ENCODE results near the gene MAP2. TPM values are rescaled to one million over a fixed set of nuclear protein-coding genes. Genes with fewer than 3 reads are reported as not detected.

The MAP2 gene
- total RNA-seq, 1 donor from 2014 or later = 119 TPM

DNA sequence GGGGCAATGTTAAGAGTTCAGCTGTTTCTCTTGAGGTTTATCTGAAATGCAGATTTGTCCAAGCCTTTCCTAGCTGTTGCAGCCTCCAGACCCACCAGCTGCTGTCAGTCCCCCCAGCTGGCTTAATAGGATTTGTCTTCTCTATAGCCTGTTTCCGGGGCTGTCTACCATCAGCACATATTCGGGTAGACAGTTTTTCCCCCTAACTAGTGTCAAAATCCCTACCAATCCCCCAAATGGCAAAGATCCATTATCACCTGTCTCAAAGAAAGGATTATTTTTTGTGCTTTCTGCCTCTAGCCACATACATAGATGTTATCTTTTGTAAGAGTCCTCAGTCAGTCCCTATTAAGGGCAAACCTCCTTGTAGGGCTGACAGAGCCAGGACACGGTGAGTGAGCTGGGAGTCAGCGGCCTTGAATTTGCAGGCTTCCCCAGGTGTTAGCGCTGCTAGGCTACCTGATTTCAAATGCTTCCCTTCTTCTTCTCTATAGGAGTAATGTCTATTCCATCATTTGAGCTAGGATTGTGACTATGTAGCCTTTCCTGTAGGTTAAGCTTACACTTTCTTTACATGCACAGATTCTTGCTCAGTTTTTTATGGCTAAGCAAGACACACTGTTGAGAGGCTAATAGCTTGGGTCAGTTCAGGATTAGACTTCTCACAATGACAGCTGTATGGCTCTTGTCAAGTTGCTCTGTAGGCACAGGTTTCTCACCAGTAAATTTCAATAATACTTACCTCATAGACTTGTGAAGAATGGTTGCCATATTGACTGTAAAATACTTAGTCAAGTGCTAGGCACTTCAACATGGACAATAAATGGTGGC, 176.7 kb downstream of the MAP2 start:
- Mint-ChIP-seq H3K27me3 (ENCODE audit: low read depth) (no peaks in the 10 kb centered on the region), H3K4me1 (peaks cover 25% of the 10 kb centered on the region), H3K27ac (ENCODE audit: unreplicated experiment) (peak overlapping the region; percentile 32), H3K4me3 (no peak overlapping the region), H3K36me3 (ENCODE audit: low read depth) (peaks cover 29% of the 10 kb centered on the region), H3K9me3 (peaks cover 12% of the 10 kb centered on the region)
- no peak for DNase-seq (ENCODE audit: low read depth, low spot score)
- TF ChIP-seq, protein P1, sequence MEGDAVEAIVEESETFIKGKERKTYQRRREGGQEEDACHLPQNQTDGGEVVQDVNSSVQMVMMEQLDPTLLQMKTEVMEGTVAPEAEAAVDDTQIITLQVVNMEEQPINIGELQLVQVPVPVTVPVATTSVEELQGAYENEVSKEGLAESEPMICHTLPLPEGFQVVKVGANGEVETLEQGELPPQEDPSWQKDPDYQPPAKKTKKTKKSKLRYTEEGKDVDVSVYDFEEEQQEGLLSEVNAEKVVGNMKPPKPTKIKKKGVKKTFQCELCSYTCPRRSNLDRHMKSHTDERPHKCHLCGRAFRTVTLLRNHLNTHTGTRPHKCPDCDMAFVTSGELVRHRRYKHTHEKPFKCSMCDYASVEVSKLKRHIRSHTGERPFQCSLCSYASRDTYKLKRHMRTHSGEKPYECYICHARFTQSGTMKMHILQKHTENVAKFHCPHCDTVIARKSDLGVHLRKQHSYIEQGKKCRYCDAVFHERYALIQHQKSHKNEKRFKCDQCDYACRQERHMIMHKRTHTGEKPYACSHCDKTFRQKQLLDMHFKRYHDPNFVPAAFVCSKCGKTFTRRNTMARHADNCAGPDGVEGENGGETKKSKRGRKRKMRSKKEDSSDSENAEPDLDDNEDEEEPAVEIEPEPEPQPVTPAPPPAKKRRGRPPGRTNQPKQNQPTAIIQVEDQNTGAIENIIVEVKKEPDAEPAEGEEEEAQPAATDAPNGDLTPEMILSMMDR (conservative IDR thresholded peaks at IDR 0.05) = no peak

DNA sequence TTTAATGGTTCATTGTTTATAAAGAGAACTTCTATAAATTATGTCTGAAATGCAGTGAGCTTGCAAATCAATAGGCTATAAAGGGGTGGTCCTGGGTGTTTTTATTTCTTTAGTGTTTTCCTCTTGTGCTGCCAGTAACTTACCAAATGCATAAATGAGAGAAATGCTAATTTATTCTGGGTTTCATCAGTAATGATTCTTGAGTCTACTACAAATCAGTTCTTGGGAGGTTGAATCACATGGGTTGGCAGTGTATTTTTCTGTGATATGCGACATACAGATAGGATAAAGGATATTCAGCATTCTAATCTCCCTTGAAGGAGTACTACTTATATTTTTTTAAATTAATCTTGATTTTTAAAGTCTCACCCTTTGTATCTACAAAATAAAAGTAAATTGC, 177.7 kb downstream of the MAP2 start:
- TF ChIP-seq, protein P1 (conservative IDR thresholded peaks at IDR 0.05) = no peak

DNA sequence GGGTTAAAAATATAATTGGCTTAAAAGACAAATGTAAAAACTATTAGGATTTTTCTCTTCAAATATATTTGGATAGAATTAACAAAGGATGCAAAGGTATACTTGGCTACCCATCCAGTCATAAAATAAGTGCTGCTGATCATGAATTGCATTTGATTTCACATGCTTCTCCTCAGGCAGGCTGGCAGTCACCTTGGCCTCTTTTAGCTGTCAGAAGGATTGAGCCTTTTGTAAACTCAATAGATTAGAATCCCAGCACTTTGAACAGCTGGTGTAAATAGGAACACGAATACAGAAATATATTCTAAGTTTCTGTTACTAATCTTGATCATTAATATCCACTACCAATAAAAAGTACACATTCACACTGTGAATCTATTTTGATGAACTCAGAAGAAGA, 178.4 kb downstream of the MAP2 start:
- no peak for DNase-seq (ENCODE audit: low read depth, low spot score)
- Mint-ChIP-seq H3K27ac (ENCODE audit: unreplicated experiment) (no peak overlapping the region), H3K36me3 (ENCODE audit: low read depth) (peaks cover 32% of the 10 kb centered on the region)

More for the DNA sequence above, 177.7 kb downstream of the MAP2 start:
- H3K9me3 Mint-ChIP-seq = peaks cover 16% of the 10 kb centered on the region
- peaks cover 33% of the 10 kb centered on the region for H3K4me1 Mint-ChIP-seq
- H3K27ac Mint-ChIP-seq (ENCODE audit: unreplicated experiment) = no peak overlapping the region
- no peak overlapping the region for H3K4me3 Mint-ChIP-seq
- DNase-seq (ENCODE audit: low read depth, low spot score) = no peak
- no peaks in the 10 kb centered on the region for H3K27me3 Mint-ChIP-seq (ENCODE audit: low read depth)
- H3K36me3 Mint-ChIP-seq (ENCODE audit: low read depth) = peaks cover 32% of the 10 kb centered on the region

DNA sequence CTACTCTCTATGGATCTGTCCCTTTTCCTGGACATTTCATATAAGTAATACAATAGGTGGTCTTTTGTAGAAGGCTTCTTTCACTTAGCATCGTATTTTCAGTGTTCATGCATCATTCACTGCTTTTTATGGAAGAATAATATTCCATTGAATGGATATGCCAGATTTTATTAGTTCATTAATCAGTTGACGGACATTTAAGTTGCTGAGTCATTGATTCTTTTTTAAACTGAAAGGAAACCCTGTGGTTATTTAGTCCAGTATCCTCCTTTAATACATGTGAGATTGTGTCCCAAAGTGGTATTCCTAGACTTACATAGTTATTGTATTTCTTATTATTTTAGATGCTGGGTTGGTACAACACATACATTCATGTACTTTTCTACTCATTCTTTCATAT, 185.7 kb downstream of the MAP2 start:
- Mint-ChIP-seq H3K4me1 (peaks cover 45% of the 10 kb centered on the region), H3K9me3 (peaks cover 7% of the 10 kb centered on the region), H3K27ac (ENCODE audit: unreplicated experiment) (no peak overlapping the region), H3K27me3 (ENCODE audit: low read depth) (no peaks in the 10 kb centered on the region), H3K4me3 (no peak overlapping the region), H3K36me3 (ENCODE audit: low read depth) (peaks cover 11% of the 10 kb centered on the region)
- TF ChIP-seq, protein P1 (conservative IDR thresholded peaks at IDR 0.05) = no peak
- DNase-seq (ENCODE audit: low read depth, low spot score) = no peak

More for the DNA sequence above, 178.4 kb downstream of the MAP2 start:
- TF ChIP-seq, protein P1 (conservative IDR thresholded peaks at IDR 0.05) = no peak
- peaks cover 33% of the 10 kb centered on the region for H3K4me1 Mint-ChIP-seq
- H3K4me3 Mint-ChIP-seq = no peak overlapping the region
- H3K27me3 Mint-ChIP-seq (ENCODE audit: low read depth) = no peaks in the 10 kb centered on the region
- peaks cover 16% of the 10 kb centered on the region for H3K9me3 Mint-ChIP-seq

DNA sequence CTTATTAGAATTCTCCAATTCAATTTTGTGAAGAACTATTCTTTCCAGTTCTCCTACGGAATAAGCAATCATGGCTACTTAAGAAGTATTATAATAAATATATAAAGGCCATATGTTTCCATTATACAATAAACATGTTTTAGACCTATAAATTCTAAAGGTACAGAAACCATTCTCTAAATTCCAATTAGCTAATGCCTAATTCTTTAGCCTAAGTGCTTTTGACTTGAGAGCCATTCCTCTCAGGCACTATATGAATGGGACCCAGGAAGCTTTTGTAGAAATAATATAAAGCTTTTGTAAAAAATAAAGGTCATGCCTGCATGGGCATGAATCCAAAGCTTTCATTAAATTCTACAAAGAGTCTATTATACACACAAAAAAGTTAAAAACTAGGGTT, 186.8 kb downstream of the MAP2 start:
- Mint-ChIP-seq H3K36me3 (ENCODE audit: low read depth) (peaks cover 21% of the 10 kb centered on the region), H3K4me3 (no peak overlapping the region), H3K27ac (ENCODE audit: unreplicated experiment) (no peak overlapping the region), H3K4me1 (peaks cover 55% of the 10 kb centered on the region), H3K27me3 (ENCODE audit: low read depth) (no peaks in the 10 kb centered on the region), H3K9me3 (peaks cover 10% of the 10 kb centered on the region)
- TF ChIP-seq, protein P1 (conservative IDR thresholded peaks at IDR 0.05) = no peak
- no peak for DNase-seq (ENCODE audit: low read depth, low spot score)

All from neural crest cell (in vitro differentiated cells).